NCI-H82 treated with DMSO at 0.1 percent for 48 hours (cell line): ENCODE results near the gene SEMA3A.

Experiments used
- DNase-seq: peaks from one replicate; lab custom pipeline; 2025; ENCODE audit not compliant: unreplicated experiment; lab: John Stamatoyannopoulos, UW

Gene SEMA3A

DNA sequence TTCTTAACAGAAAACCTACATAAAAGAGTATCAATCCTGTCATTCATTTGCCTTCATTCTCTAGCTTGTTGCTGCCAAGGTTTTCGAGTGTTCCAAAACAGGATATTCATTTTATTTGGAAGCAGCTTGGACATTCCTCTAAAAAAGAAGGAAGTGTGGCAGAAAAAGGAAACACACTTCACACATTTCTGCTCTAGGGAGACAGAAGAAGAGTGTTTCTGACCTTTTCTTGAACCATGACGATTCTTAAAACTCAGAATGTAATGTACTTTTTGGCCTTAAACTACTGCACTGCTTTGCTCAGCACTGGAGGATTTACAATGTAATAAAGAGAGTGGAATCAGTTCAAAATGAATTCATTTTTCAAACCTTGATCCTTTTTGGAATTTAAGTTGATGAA, 81.3 kb downstream of the SEMA3A start:
- DNase-seq, result no peak

- no peak for DNase-seq
Measured at GRCh38 chr7:84112771-84113170, 81.8 kb downstream of the SEMA3A start.

DNA sequence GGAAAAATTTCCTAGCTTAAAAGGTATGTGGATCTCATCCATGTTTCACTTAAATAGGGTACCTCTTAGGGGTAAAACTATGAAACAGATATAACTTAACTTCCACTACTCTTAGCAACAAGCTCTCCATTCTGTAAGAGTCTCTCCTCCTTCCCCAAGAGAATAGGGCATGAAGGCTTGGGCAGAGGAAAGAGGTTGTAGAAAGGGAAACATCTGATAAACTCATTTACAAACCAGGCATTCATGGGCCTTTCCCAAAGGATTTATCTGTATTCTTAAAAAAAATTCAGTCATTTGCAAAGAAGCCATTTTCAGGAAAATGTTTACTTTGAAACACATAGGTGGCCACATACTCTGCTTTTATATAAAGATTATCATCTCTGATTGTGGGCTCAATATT, 82.7 kb downstream of the SEMA3A start:
- DNase-seq, result no peak

DNA sequence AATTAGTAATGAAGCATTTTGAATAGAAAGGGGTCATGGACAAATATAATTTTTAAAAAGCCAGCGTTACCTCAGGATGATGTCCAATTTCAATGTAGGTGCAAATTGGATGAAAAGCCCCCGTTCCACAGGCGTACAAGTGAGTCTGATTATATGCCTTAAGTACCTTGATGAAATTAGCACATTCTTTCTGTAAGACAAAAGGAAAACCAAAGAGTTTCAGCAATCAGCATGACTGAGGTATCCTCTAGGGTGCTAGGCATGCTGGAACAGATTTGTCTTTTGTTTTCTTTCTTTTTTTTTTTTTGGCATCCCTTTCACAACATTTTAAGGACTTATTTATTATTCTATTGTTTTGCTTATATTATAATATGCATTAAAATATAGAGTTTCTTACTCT, 84.2 kb downstream of the SEMA3A start:
- no peak for DNase-seq

- no peak for DNase-seq
Measured at GRCh38 chr7:84108787-84109186, 85.8 kb downstream of the SEMA3A start.

DNA sequence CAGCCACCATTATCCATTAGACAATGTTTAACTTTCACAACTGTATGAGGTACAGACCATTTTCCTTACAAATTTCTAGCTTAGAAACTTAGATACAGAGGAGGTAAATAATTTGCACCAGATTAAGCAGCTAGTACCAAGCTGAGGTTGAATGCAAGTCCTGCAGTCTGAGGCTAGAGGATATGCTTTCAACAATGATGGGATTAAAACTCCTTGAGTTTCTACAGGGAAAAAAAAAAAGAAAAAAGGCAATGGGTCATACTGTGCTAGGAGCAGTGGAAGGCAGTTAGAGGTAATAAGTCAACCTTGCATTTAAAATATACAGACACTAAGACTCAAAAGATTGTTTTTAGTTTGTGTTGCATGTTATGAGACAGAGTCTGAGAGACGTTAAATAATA, 86.5 kb downstream of the SEMA3A start:
- DNase-seq, result no peak

GRCh38 chr7:84107259-84107658, 87.3 kb downstream of the SEMA3A start:
- no peak for DNase-seq

DNA sequence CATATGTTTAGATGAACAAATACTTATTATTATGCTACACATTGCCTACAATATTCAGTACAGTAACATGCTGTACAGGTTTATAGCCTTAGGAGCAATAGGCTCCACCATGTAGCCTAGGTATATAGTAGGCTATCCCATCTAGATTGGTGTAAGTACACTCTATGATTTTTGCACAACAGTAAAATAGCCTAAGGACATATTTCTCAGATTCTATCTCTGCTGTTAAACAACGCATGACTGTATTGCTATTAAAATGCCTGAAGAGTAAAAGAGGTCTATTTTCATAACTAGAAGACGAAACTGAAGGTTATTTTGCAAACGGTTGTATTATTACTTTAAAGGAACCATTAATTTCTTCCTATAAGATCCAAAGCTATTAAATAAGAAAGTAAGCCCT, 88.3 kb downstream of the SEMA3A start:
- DNase-seq, result no peak

DNA sequence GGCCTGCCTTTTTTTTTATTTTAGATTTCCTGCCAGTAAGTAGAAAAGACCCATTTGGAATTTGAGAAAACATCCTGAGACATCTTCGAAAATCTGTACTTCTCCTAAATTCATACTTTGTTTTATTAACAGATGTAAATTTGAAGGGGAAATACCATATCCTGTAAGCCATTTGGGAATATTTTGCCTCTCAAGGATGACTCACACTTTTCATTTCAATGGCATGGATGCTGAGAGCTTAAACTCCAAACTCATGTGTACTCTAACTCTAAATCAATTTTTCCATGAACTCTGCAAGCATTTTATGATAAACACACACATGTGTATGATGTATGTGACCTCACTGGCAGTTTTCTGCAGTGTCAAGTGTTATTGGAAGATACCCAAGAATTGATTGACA, 89.0 kb downstream of the SEMA3A start:
- DNase-seq, result no peak

DNA sequence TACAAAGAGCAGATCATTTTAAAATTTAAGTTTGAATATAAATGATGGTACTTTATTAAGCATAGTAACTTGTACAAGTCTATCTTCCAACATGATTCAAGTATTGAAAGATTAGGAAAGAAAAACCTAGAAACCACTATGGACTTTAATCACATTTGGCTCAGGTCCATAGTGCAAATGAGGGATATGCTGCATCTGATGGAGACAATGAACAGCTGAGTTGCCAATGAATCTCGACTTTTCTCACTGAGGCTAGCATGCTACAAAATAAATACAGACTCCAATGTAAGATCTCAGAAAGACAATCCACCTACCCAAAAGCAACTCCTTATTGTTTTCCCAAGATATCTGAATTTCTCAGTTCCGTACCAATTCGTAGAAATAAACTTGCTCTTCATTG, 89.8 kb downstream of the SEMA3A start:
- DNase-seq, result no peak

DNA sequence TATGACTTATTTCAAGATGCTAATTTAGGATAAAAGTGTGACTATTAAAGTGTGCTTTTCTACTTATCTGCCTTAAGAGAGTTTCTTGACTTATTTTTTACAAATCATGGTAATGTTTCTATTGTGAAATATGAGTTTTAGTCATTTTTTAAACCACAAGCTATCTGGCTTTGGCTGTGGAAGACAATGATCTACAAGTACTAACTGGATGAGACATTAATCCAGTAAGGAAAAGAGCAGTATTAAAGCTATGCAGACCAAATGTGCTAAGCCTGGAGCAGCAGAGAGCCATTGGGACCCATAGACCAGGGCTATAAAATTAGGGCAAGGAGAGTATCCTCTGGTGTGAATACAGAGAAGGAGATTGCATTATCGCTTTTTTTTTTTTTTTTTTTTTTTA, 92.4 kb downstream of the SEMA3A start:
- peak; percentile 6 for DNase-seq

DNA sequence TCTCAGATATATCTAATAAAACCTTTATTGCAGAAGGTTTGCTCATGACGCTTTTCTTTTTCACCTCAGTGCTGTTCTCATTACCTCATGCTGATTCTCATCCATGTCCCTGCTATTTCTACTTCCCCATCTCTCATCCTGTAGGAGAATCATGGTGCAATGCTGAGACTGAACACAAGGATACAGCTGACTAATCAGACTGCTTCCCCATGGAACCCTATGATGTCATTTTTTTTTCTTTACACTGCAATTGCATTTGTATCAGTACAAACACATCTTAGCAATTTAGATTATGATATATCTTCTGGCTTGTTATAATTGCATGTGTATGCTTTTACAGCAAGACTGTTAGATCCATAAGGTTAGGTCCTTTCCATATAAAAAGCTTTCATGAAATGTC, 93.7 kb downstream of the SEMA3A start:
- no peak for DNase-seq

GRCh38 chr7:84095971-84096370, 98.6 kb downstream of the SEMA3A start:
- no peak for DNase-seq

DNA sequence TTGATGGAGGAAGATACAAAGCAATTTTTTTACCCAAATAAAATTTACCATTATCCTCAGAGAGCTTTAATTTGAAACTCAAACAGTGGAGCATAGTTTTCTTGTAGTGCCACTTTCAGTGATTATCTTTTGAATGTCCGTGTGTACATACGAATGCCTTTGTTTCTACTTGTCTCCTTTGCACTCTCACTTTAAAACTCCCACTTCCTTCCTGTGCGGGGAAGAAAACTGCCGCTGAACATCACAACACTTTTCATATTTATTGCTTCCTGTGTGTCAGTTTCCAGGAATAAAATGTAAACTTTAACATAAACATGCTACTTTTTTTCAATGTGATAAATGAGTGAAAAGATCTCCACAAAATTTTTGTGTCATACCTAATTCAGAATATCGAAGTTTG, 102.4 kb downstream of the SEMA3A start:
- no peak for DNase-seq

GRCh38 chr7:84091318-84091717, 103.3 kb downstream of the SEMA3A start:
- no peak for DNase-seq

DNA sequence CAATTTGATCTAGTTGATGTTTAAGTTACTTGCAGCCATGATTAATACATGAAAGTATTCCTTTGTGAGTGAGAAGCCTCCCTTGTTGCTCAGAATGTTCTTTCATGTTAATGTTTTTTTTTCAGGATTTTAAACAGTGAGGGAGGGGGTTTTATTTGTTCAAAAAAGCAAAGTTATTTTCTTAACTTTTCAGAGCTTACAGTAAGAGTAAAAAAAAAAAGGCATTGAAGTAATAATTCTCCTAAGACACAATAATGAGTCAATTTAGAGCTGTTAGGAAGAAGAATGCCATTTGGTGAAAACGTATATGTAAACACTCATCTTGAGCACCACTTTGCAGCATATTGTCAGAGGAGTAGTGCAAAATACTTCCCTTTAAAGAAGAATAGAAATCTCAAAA, 105.8 kb downstream of the SEMA3A start:
- no peak for DNase-seq

GRCh38 chr7:84085998-84086397, 108.6 kb downstream of the SEMA3A start:
- DNase-seq, result no peak

DNA sequence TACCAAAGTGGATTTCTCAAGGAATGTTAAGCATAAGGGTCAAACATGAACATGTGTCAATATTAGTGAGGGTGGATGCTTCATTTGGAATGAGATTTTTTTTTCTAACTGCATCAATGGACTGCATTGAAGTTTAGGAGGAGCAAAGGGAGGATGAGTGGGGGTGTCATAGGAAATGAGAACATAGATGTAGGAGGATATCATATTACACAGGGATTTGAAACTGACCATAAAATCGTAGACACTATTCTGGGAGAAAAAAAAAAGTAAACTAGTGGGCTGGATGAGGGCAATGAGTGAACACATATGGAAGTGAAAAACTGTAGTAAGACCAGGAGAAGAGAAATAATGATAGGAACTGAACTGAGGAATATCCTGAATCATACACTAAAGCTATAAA, 109.4 kb downstream of the SEMA3A start:
- DNase-seq, result no peak

GRCh38 chr7:84083846-84084245, 110.7 kb downstream of the SEMA3A start:
- DNase-seq, result no peak

- no peak for DNase-seq
Measured at GRCh38 chr7:84081973-84082522, 112.5 kb downstream of the SEMA3A start.

GRCh38 chr7:84077336-84077735, 117.3 kb downstream of the SEMA3A start:
- DNase-seq, result no peak

GRCh38 chr7:84076219-84076618, 118.4 kb downstream of the SEMA3A start:
- no peak for DNase-seq

DNA sequence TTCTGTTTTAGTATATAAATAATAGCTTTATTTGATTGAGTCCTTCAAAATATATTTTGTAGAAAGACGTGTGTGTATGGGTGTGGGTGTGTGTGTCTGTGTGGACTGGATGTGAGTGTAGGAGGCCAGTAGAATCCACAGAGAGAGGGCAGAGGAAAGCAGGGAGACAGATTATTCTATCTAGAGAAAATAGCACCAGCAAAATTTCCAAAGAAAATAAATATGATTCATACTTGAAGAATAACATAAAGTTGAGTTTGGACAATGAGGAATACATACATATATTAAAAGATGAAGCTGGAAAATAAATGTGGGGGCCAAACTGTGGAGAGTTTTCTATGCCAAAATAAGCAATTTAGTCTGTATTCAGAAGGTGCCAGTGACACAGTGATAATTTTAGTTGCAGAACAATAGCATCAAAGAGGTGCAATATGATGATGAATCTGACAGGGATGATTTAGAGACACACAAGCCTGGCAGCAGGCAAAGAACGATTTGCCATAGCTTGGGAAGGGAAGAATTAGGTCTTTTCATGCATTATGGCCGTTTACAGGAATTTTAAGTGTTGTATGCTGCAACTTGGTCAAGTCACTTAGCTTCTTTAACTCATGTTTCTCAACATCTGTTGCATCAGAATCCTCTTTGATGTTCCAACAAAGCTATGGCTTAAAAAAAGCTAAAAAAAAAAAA, 121.3 kb downstream of the SEMA3A start:
- no peak for DNase-seq
